NT2/D1 (cell line): Measurements from ENCODE around the gene HSD17B8.

ENCODE experiments used
- SUZ12 ChIP-seq: IDR thresholded peaks from 2 replicates; pipeline ENCODE4 v1.6.1; 2011; ENCODE audit not compliant: insufficient read length, insufficient read depth; ENCODE audit errors: extremely low read depth
- ZNF274 ChIP-seq: IDR thresholded peaks from 2 replicates; pipeline ENCODE4 v1.6.1; 2011; ENCODE audit warnings: mild to moderate bottlenecking, low read depth, low read length

DNA sequence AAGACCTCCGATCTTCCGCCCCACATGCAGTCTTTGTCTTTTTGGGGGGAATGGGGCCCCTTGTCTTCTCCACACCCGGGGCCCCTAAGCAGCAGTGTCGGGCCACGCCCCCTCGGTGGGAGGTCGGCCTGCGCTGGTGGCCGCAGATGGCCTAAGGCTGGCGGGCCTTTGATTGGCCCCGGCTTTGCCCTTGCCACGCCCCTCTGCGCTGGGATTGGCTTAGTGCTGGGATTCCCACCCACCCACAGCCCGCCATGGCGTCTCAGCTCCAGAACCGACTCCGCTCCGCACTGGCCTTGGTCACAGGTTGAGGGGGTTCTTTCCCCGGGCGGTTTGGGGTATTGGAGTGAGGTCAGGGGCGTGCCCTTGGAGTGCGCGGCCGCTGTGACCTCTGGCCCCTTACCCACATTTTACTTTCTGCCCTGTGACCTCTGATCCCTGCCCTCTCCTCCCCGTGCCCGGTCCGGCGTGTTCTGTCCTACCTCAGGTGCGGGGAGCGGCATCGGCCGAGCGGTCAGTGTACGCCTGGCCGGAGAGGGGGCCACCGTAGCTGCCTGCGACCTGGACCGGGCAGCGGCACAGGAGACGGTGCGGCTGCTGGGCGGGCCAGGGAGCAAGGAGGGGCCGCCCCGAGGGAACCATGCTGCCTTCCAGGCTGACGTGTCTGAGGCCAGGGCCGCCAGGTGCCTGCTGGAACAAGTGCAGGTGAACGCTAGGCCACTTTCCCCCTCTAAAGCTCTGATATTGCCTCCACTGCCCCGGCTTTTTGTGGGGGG lies at the start of gene HSD17B8:
- TF ChIP-seq ZNF274 (no peak), SUZ12 (no peak)
